NB4 (cell line): ENCODE data around the gene UBXN1.

Source experiments
- CTCF ChIP-seq: IDR thresholded peaks from one replicate; pipeline ENCODE4 v1.5.1; 2012; ENCODE audit warnings: low read depth, low read length
- MAX ChIP-seq: IDR thresholded peaks from 2 replicates; pipeline ENCODE4 v1.6.1; 2011; ENCODE audit warnings: low read depth, low read length
- POLR2A ChIP-seq: IDR thresholded peaks from 2 replicates; pipeline ENCODE4 v1.6.1; 2011; ENCODE audit warnings: mild to moderate bottlenecking; ENCODE audit not compliant: insufficient read length; ENCODE audit errors: extremely low read depth

- TF ChIP-seq CTCF (no peak), MAX (no peak), POLR2A (no peak)
Observed at GRCh38 chr11:62654297-62654696, 24.6 kb downstream of the UBXN1 start.
